Ammon's horn (tissue), 1 donor: ENCODE results near the gene DPPA5.
"Not testable (repeated sequence)": the region's sequence is repeated elsewhere in the genome, so short reads cannot be mapped to it uniquely, and the experiment has no call there.

Experiments used
- DNase-seq: peaks from one replicate; pipeline ENCODE4 v3.0.0-alpha.2; 2016; ENCODE audit warnings: low spot score

The DPPA5 gene

GRCh38 chr6:73364121-73364520 is 10.0 kb upstream of the DPPA5 start:
- no peak for DNase-seq

- no peak for DNase-seq
Observed at GRCh38 chr6:73363537-73363875, 9.4 kb upstream of the DPPA5 start.

- no peak for DNase-seq
Observed at GRCh38 chr6:73362869-73363536, 8.9 kb upstream of the DPPA5 start.

GRCh38 chr6:73362358-73362757 is 8.3 kb upstream of the DPPA5 start, which contains the start of gene KHDC3L:
Gene KHDC3L, plus strand, starts transcription at chr6:73362658. Its CDS starts 72 bp downstream, at chr6:73362730.
- no peak for DNase-seq

GRCh38 chr6:73349311-73349710 is 4.8 kb downstream of the DPPA5 start:
- DNase-seq, result no peak

GRCh38 chr6:73348550-73349204 is 5.4 kb downstream of the DPPA5 start:
- no peak for DNase-seq

GRCh38 chr6:73343164-73343563 is 10.9 kb downstream of the DPPA5 start:
- DNase-seq, result no peak

GRCh38 chr6:73342174-73342573 is 11.9 kb downstream of the DPPA5 start:
- DNase-seq, result no peak

GRCh38 chr6:73341335-73341734 is 12.7 kb downstream of the DPPA5 start:
- DNase-seq, result no peak

- DNase-seq, result no peak
Observed at GRCh38 chr6:73340048-73340447, 14.0 kb downstream of the DPPA5 start.

GRCh38 chr6:73339340-73339739 is 14.7 kb downstream of the DPPA5 start:
- DNase-seq, result no peak

- no peak for DNase-seq
Observed at GRCh38 chr6:73329201-73329600, 24.9 kb downstream of the DPPA5 start.

GRCh38 chr6:73328790-73329189 is 25.3 kb downstream of the DPPA5 start:
- DNase-seq, result no peak

- DNase-seq, result no peak
Observed at GRCh38 chr6:73325656-73326055, 28.4 kb downstream of the DPPA5 start.

- DNase-seq, result no peak
Observed at GRCh38 chr6:73323323-73323722, 30.8 kb downstream of the DPPA5 start.

- DNase-seq, result no peak
Observed at GRCh38 chr6:73314577-73315492, 39.2 kb downstream of the DPPA5 start.

GRCh38 chr6:73310503-73310845 is 43.6 kb downstream of the DPPA5 start:
- DNase-seq, result not testable (repeated sequence)

- peak; percentile 43 for DNase-seq
Observed at GRCh38 chr6:73309785-73310502, 44.1 kb downstream of the DPPA5 start.

GRCh38 chr6:73309535-73309784 is 44.6 kb downstream of the DPPA5 start:
- no peak for DNase-seq

GRCh38 chr6:73308712-73309534 is 45.2 kb downstream of the DPPA5 start:
- DNase-seq, result no peak

GRCh38 chr6:73303773-73304172 is 50.3 kb downstream of the DPPA5 start:
- DNase-seq, result not testable (repeated sequence)
